OCI-LY7 (cell line): ENCODE measurements around the gene DHRS3.

Experiments used
- EZH2phosphoT487 ChIP-seq: fragments of 200-600 bp; sonication (generic); IDR thresholded peaks from 2 replicates; pipeline ENCODE4 v1.6.1; 2018; ENCODE audit warnings: low read depth, borderline replicate concordance, mild to moderate bottlenecking, mixed run types, antibody characterized with exemption, low read length, moderate library complexity, mixed read lengths
- TF ChIP-seq, protein P1 (sequence below): fragments of 200-600 bp; sonication (generic); conservative IDR thresholded peaks from 2 replicates; pipeline ENCODE4 v1.5.1; 2014; ENCODE audit warnings: mild to moderate bottlenecking, antibody characterized with exemption, low read length, moderate library complexity, mixed read lengths

DNA sequence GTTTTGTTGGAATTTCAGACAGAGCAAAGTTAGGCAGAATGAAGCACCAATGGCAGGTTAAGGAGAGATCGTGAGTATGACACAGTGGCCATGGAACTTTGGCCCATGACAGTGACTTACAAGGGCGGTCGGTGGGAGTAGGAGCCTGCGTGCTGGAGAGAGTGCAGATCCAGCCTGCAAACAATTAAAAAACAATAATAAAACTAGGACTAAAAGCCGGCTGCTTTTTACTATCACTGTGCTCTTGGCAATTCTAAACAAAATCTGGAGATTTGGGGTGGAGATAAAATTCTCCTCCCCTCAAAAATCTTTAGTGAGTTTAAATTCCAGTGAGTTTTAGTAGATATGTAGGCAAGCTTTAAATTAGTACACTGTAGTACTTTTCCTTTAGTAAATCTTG is 96.9 kb downstream of the DHRS3 start:
- TF ChIP-seq, protein P1, sequence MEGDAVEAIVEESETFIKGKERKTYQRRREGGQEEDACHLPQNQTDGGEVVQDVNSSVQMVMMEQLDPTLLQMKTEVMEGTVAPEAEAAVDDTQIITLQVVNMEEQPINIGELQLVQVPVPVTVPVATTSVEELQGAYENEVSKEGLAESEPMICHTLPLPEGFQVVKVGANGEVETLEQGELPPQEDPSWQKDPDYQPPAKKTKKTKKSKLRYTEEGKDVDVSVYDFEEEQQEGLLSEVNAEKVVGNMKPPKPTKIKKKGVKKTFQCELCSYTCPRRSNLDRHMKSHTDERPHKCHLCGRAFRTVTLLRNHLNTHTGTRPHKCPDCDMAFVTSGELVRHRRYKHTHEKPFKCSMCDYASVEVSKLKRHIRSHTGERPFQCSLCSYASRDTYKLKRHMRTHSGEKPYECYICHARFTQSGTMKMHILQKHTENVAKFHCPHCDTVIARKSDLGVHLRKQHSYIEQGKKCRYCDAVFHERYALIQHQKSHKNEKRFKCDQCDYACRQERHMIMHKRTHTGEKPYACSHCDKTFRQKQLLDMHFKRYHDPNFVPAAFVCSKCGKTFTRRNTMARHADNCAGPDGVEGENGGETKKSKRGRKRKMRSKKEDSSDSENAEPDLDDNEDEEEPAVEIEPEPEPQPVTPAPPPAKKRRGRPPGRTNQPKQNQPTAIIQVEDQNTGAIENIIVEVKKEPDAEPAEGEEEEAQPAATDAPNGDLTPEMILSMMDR = no peak
- no peak for TF ChIP-seq EZH2phosphoT487
